ENCODE data around the gene TSSK3. TPM values are rescaled to one million over a fixed set of nuclear protein-coding genes. Genes with fewer than 3 reads are reported as not detected.
"Not testable (repeated sequence)": the region's sequence is repeated elsewhere in the genome, so short reads cannot be mapped to it uniquely, and the experiment has no call there.

Gene TSSK3
- total RNA-seq, 4 donors from 2014 or later, result 0.42 to 1.5 (median 0.84) TPM; not detected in 1

- WGBS, 2 donors, result 0 to 1% methylated on average over 48 of the region's 48 CpGs
- H3K4me3 ChIP-seq (ENCODE audit: low read depth, poor library complexity, severe bottlenecking), result peak within 1 kb of the TSS; percentile 86
- peak; percentile 99 for DNase-seq (ENCODE audit: low spot score in 2 of 2)
- TF ChIP-seq, protein P1, sequence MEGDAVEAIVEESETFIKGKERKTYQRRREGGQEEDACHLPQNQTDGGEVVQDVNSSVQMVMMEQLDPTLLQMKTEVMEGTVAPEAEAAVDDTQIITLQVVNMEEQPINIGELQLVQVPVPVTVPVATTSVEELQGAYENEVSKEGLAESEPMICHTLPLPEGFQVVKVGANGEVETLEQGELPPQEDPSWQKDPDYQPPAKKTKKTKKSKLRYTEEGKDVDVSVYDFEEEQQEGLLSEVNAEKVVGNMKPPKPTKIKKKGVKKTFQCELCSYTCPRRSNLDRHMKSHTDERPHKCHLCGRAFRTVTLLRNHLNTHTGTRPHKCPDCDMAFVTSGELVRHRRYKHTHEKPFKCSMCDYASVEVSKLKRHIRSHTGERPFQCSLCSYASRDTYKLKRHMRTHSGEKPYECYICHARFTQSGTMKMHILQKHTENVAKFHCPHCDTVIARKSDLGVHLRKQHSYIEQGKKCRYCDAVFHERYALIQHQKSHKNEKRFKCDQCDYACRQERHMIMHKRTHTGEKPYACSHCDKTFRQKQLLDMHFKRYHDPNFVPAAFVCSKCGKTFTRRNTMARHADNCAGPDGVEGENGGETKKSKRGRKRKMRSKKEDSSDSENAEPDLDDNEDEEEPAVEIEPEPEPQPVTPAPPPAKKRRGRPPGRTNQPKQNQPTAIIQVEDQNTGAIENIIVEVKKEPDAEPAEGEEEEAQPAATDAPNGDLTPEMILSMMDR (IDR thresholded peaks at IDR 0.05), result no peak
- TF ChIP-seq POLR2A (IDR thresholded peaks at IDR 0.05), result peak in 1 of 2 donors; percentile 80
- intact Hi-C loops (cut with DNase I; ENCODE audit: low total_unique reads), result no loop called here
Measured at GRCh38 chr1:32394141-32394889, 32.0 kb downstream of the TSSK3 start, which contains the start of gene BSDC1. TSS of gene BSDC1 (minus strand) at chr1:32394441. CDS start at chr1:32394414, 27 bp downstream.

DNA sequence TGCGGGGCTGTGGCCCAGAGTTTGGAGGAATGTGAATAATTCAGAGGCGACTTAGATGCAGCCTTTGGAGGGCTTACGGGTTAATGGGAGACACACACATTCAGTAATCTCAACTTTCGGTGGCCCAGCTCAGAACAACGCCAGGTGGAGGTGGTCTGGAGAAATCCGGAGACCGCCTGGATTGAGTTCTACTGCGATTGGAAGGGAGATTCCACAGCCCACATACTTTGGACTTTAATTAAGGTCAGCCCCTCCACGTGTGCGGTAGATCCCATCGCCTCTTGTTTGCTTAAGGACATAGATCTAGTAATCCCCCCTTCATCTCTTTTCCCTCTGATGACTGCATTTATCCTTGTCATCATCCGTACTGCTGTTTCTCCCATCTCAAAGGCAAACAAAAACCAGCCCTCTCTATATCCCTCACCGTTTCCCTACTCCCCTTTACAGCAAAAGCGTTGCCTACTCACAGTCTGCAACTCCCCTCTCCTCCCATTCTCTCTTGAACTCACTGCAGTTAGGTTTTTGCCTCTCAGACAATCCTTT lies 32.6 kb downstream of the TSSK3 start:
- H3K4me3 ChIP-seq (ENCODE audit: low read depth, poor library complexity, severe bottlenecking), result peak overlapping the region; percentile 19
- DNase-seq (ENCODE audit: low spot score in 2 of 2), result no peak
- intact Hi-C loops (cut with DNase I; ENCODE audit: low total_unique reads), result no loop called here
- WGBS, 2 donors, result 2 to 8% methylated on average over 14 of the region's 14 CpGs
- TF ChIP-seq POLR2A (IDR thresholded peaks at IDR 0.05), result no peak
- TF ChIP-seq, protein P1 (IDR thresholded peaks at IDR 0.05), result no peak

- DNase-seq (ENCODE audit: low spot score in 2 of 2); intact Hi-C loops (cut with DNase I; ENCODE audit: low total_unique reads); H3K4me3 ChIP-seq (ENCODE audit: low read depth, poor library complexity, severe bottlenecking): not testable (repeated sequence)
- 85 to 89% methylated on average over 5 of the region's 5 CpGs for WGBS, 2 donors
Measured at GRCh38 chr1:32396524-32396923, 34.2 kb downstream of the TSSK3 start.

- DNase-seq (ENCODE audit: low spot score in 2 of 2), result no peak
- TF ChIP-seq, protein P1 (IDR thresholded peaks at IDR 0.05), result no peak
- no peak for TF ChIP-seq POLR2A (IDR thresholded peaks at IDR 0.05)
- H3K4me3 ChIP-seq (ENCODE audit: low read depth, poor library complexity, severe bottlenecking), result no peak overlapping the region
- WGBS, 2 donors, result 70 to 77% methylated on average over 2 of the region's 2 CpGs
- intact Hi-C loops (cut with DNase I; ENCODE audit: low total_unique reads), result no loop called here
Measured at GRCh38 chr1:32398401-32398800, 36.1 kb downstream of the TSSK3 start.

DNA sequence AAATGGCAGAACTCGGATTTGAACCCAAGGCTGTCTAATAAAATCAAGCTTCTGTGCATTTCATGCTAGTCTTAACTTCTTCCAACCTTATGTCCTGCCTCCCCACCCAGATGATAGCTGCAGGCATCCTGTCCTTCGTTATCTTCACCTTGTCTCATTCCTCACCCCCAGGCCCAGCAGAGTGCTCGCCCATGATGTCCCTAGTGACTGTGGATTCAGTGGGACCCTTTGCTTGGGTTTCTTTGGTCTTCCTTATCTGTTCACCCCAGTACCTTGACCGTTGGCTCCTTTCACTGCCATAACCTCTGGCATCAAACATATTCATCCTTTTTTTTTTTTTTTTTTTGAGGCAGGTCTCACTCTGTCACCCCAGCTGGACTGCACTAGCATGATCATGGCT lies 37.5 kb downstream of the TSSK3 start:
- TF ChIP-seq POLR2A (IDR thresholded peaks at IDR 0.05), result no peak
- TF ChIP-seq, protein P1 (IDR thresholded peaks at IDR 0.05), result no peak
- H3K4me3 ChIP-seq (ENCODE audit: low read depth, poor library complexity, severe bottlenecking), result no peak overlapping the region
- no peak for DNase-seq (ENCODE audit: low spot score in 2 of 2)
- intact Hi-C loops (cut with DNase I; ENCODE audit: low total_unique reads), result no loop called here
- WGBS, 2 donors, result 74 to 83% methylated on average over 4 of the region's 4 CpGs

- WGBS, 2 donors, result 32 to 57% methylated on average over 8 to 13 of the region's 13 CpGs
- H3K4me3 ChIP-seq (ENCODE audit: low read depth, poor library complexity, severe bottlenecking), result no peak overlapping the region
- TF ChIP-seq POLR2A (IDR thresholded peaks at IDR 0.05), result no peak
- TF ChIP-seq, protein P1 (IDR thresholded peaks at IDR 0.05), result peak in 1 of 3 donors; percentile 28
- intact Hi-C loops (cut with DNase I; ENCODE audit: low total_unique reads), result no loop called here
- DNase-seq (ENCODE audit: low spot score in 2 of 2), result peak; percentile 85 to 96
Measured at GRCh38 chr1:32400876-32401631, 38.7 kb downstream of the TSSK3 start.
